ENCODE results near the gene GLUL.

The GLUL gene

GRCh38 chr1:182391362-182392049 is at the start of gene GLUL:
Gene GLUL, minus strand, starts transcription at chr1:182391790. Its CDS starts 3,053 bp downstream, at chr1:182388737.
- DNase-seq (ENCODE audit: low read depth), result peak; percentile 88

- no peak for DNase-seq (ENCODE audit: low read depth)
These were observed 46.7 kb upstream of the GLUL start for GRCh38 chr1:182438326-182438725.

DNA sequence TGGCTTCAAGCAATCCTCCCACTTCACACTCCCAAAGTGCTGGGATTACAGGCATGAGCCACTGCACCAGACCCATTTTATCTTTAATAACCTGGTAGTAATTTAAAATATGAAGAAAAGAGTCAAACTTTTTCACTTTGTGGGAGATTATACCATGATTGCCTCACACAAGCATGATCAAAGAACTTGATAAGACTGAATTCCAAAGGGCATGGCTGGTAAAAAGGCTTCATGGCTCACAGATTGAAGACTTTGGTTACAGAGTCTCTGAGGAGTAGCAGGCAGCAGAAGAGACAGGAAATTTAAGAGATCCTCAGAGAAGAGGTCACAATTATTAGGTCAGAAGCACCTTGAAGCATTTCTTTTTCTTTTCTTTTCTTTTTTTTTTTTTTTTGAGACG is 42.0 kb upstream of the GLUL start:
- DNase-seq (ENCODE audit: low read depth), result no peak

DNA sequence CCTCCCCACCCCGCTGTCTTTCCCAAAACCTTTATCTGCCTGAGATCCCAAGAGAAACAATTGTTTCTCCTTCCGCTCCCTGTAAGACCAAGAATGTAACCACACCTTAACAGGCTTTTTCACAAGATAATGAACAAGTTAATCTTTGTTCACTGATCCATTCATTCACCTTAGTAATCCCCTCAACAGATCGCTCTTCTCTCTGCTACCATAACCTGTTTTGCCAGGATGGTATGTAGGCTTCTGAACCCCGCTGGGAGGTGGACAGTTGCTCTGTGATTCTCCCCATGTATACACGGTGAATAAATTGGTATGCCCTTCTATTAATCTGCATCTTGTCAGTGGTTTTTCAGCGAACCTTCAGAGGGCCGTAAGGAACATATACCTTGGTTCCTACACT is 39.7 kb upstream of the GLUL start:
- DNase-seq (ENCODE audit: low read depth), result no peak

GRCh38 chr1:182430263-182431068 is 38.9 kb upstream of the GLUL start:
- peak; percentile 46 for DNase-seq (ENCODE audit: low read depth)

DNA sequence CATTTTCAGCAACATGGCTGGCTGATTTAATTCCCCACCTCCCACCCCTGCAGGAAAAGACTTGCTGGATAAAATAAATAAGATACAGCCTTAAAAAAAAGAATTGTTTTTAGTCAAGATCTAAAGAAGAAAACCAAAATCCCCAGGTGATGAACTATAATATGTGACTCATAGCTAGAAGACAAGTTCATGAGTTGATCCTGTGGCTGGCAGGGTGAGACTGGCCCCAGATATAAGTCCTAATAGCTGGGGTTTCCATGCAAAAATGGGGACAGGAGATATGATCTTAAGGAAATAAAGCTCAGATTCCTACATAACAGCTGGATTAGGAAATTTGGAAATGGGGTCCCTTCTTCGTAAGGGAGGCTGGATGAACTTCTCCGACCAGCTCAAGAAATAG is 36.5 kb upstream of the GLUL start:
- no peak for DNase-seq (ENCODE audit: low read depth)

DNA sequence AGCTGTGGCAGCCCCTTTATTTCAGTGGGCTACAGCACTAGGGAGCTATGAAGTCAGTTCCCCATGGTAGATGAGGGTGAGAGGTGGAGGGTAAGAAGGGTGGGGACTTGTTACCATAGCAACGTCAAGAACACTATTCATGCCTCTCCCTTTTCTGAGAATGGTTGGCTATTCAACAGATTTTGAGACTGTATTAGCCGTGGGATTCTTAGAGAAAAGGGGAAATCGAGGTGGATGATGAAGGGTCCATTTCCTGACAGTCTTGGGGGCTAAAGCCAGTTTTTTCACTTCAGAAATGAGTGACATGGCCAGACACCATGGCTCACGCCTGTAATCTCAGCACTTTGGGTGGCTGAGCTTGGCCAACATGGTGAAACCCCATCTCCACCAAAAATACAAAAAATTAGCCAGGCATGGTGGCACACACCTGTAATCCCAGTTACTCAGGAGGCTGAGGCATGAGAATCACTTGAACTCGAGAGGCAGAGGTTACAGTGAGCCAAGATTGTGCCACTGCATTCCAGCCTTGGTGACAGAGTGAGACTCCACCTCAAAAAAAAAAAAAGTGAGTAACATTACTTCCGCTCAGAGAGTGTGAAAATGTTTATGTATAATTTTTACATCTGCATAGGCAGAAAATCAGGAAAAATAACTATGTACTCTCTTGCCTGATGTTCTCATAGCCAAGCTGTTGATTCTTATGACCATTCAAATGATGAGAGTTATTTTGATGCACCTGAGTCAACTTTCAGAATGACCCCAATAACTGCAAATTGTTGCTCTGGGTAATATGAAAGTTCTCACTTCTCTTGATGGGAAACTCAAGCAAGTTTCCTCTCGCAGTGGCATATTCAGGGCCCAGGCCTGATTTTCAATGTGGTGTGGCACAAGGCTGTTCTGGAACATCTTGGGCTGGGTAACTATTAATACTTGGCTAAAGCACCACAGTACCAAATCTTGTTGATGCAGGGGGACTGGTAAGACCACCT is 35.1 kb upstream of the GLUL start:
- DNase-seq (ENCODE audit: low read depth), result no peak

- peak; percentile 6 for DNase-seq (ENCODE audit: low read depth)
These were observed 24.2 kb upstream of the GLUL start for GRCh38 chr1:182415789-182416188.

DNA sequence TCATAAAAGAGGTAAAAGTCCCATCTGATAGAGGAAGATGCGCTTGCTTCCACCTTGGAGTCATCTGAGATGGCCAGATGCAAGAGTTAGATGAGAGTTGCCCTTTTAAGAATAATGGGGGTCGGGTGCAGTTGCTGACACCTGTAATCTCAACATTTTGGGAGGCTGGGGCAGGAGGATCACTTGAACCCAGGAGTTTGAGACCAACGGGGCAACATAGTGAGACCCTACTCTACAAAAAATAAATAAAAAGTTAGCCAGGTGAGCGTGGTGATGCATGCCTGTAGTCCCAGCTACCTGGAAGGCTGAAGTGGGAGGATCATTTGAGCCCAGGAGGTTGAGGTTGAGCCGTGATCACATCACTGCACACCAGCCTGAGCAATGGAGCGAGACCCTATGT is 22.4 kb upstream of the GLUL start:
- no peak for DNase-seq (ENCODE audit: low read depth)

- DNase-seq (ENCODE audit: low read depth), result no peak
These were observed 21.9 kb upstream of the GLUL start for GRCh38 chr1:182413486-182413885.

DNA sequence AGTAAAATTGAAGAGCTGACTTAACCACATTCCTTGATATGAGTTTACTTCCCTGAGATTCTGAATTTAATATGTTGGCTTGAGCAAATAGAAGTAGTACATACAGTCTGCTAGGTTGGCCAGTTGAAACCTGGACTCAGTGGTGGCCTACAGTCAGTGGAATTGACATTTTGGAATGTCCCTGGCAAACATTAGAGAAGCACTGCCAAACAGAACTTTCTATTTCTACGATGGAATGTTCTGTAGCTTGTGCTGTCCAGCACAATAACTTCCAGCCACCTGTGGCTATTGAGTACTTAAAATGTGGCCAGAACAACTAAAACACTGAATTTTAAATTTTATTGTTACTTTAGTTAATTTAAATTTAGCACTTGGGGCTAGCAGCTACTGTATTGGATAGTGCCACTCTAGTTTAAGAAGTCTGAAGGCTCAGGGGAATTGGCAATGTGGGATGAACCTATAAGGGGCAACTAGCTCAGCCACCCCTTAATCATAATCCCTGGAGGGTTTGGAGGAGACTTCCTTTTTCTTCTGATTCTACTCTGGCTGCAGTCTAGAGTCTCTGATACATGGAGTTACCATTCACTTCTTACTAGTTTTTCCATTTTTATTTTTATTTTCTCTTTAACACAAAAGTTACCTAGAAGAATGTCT is 19.2 kb upstream of the GLUL start:
- no peak for DNase-seq (ENCODE audit: low read depth)

- no peak for DNase-seq (ENCODE audit: low read depth)
These were observed 18.5 kb upstream of the GLUL start for GRCh38 chr1:182410138-182410537.

DNA sequence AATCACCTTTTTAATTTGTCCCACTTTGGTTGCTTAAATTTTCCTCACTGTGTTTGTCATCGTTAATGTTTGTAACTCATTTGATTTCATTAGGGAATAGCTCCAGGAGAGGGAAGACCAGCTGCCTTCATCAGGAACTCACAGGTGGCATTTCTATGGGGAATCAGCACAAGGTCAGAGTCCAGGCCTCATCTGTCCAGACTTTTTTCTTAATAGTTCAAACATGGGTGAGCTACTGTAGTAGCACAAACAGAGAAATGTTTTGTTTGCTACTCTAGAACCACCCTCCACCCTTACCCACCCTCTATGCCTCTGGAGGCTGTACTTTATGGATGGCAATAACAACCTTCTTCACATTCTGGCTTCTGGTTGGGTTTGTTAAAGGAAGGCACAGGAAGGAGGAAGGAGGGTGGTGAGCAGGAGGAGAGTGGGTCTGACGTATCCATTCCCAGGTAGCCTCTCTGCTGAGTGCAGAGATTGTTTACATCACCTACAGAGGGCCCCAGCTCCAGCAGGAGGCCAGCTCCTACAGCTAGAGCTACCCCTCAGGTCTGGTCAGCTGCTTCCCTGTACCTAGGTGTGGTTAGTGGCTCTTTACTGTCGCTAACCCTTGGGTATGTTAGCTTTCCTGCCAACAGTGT is 17.0 kb upstream of the GLUL start:
- DNase-seq (ENCODE audit: low read depth), result no peak

DNA sequence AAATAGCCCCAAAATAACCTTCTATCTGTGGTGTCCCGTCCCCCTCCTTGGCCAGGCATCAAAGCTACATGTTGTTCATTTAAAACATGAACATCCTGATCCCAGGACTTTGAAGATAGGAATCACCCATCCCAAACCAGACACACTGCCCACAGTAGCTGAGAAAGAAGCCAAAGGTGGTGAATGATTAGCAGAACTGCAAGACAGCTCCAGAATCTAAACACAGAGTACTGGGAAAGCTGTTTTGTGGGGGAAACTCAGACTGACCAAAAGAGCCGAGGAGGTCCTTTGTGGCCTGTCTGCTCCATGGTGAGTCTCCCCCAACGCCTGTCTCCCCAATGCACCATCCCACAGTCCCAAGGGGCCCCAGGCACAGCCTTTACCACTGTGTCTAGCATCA is 16.1 kb upstream of the GLUL start:
- DNase-seq (ENCODE audit: low read depth), result no peak

DNA sequence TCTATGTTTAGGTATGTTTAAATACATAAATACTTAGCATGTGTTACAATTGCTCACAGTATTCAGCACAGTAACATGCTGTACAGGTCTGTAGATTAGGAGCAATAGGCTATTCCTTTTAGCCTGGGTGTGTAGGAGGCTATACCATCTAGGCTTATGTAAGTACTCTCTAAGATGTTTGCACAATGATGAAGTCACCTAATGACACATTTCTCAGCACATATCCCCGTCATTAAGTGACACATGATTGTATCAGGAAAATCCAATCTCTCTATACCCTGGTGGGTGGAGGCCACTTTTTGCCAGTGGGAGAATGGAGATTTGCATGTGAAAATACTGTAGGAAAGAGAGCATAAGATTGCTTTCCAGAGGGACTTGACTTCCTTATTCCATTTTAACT is 14.4 kb upstream of the GLUL start:
- DNase-seq (ENCODE audit: low read depth), result no peak

DNA sequence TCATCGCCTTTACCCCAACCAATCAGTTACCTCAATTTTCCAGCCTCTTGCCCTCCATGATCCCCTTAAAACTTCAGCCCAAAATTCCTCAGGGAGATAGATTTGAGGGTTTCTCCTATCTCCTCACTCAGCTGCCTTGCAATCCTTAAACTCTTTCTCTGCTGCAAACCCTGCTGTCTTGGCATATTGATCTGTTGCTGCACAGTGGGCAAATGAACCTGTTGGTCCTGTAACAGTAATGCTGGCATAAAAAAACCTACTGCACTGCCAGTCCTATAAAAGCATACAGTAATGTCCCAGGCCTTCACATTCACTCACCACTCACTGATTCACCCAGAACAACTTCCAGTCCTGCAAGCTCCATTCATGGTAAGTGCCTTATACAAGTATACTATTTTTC is 14.0 kb upstream of the GLUL start:
- DNase-seq (ENCODE audit: low read depth), result no peak

DNA sequence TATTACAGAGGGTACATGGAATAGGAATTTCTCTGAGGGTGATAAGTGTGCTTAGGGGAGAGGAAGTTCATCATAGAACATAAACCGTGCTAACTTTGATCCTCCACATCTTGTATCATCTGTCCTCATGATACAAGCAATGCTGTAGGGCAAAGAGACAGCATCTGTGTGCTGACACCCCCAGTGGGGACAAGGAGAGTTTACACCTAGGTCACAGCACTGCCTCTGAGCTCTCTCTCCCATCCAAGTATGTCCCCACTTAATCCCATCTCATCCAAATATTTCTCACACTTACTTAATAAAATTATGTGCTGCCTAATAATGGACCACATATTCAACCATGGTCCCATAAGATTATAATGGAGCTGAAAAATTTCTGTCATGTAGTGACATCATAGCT is 13.2 kb upstream of the GLUL start:
- DNase-seq (ENCODE audit: low read depth), result no peak

DNA sequence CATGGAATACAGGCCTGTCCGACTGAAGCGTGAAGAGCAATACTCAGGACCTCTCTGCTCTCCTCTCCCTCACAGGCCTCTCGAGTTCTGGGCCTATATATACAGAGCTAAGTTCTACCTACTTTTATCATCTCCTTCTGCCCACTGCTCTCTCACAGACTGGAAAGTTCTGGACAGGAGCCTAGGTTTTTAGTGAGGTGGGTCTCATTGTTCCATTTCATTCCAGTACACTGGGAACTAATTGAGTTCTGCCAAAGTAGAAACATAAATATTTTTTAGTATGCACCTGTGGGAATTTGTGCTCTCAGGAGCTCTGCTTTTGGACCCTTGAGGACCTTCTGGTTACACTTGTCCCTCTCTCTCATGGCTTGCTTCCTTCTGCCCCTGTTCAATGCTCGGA is 9.0 kb upstream of the GLUL start, which contains the start of gene TEDDM1:
Gene TEDDM1 (minus strand): TSS at position 101 of the 400 bp plus-strand sequence. CDS start 182 bp downstream, outside the sequence.
- DNase-seq (ENCODE audit: low read depth), result no peak

- DNase-seq (ENCODE audit: low read depth), result peak; percentile 11
These were observed 6.2 kb upstream of the GLUL start for GRCh38 chr1:182397653-182398393.

DNA sequence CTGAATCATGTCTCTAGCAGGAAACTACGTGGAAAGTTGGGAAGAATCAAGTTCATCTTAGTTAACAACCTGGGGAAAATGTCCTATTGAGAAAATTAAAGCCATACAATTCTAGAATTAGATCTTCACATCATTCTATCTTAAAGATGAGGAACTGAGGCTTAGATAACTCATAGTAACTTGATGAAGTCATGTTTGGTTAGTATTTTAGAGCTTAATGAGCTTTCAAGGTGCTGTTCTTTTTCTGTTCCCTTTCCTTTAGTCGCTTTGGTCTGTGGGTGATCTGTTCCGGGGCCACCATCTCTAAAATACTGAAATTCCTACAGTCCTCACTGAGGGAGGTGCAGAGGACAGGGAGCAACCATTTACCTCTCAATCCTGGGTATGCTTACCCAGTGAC is 4.3 kb upstream of the GLUL start:
- DNase-seq (ENCODE audit: low read depth), result no peak

Measured in ELR (cell line).